ENCODE results near the gene GRM8.

- TF ChIP-seq, protein P1, sequence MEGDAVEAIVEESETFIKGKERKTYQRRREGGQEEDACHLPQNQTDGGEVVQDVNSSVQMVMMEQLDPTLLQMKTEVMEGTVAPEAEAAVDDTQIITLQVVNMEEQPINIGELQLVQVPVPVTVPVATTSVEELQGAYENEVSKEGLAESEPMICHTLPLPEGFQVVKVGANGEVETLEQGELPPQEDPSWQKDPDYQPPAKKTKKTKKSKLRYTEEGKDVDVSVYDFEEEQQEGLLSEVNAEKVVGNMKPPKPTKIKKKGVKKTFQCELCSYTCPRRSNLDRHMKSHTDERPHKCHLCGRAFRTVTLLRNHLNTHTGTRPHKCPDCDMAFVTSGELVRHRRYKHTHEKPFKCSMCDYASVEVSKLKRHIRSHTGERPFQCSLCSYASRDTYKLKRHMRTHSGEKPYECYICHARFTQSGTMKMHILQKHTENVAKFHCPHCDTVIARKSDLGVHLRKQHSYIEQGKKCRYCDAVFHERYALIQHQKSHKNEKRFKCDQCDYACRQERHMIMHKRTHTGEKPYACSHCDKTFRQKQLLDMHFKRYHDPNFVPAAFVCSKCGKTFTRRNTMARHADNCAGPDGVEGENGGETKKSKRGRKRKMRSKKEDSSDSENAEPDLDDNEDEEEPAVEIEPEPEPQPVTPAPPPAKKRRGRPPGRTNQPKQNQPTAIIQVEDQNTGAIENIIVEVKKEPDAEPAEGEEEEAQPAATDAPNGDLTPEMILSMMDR (IDR thresholded peaks at IDR 0.05; ENCODE audit: low read length): peak; percentile 91
- no peak for TF ChIP-seq EZH2 (IDR thresholded peaks at IDR 0.05; ENCODE audit: borderline replicate concordance, low read length)
These were observed 395.9 kb downstream of the GRM8 start for GRCh38 chr7:126856691-126857291.
